NCI-H128 (cell line): ENCODE results near the gene DBN1.

Experiments
- DNase-seq: peaks from one replicate; lab custom pipeline; 2025; ENCODE audit not compliant: unreplicated experiment; lab: John Stamatoyannopoulos, UW

The DBN1 gene

DNA sequence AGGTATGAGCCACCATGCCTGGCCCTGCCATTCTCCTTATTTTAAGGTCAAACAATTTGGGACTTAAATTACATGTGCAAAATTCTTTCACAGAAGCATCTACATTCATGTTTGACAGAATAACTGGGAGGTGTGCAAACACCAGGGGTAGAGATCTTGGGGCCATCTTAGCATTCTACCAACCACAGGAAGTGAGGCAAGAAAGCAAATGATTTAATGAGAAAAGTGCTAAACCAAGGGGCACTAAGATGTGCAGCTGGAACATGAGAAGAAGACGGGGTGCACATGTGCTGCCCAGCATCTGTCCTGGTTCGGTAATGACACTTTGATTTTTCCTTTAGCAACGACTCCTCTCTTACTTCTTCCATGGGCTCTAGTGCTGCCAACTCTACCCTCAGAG is 62.9 kb downstream of the DBN1 start:
- DNase-seq, result no peak

DNA sequence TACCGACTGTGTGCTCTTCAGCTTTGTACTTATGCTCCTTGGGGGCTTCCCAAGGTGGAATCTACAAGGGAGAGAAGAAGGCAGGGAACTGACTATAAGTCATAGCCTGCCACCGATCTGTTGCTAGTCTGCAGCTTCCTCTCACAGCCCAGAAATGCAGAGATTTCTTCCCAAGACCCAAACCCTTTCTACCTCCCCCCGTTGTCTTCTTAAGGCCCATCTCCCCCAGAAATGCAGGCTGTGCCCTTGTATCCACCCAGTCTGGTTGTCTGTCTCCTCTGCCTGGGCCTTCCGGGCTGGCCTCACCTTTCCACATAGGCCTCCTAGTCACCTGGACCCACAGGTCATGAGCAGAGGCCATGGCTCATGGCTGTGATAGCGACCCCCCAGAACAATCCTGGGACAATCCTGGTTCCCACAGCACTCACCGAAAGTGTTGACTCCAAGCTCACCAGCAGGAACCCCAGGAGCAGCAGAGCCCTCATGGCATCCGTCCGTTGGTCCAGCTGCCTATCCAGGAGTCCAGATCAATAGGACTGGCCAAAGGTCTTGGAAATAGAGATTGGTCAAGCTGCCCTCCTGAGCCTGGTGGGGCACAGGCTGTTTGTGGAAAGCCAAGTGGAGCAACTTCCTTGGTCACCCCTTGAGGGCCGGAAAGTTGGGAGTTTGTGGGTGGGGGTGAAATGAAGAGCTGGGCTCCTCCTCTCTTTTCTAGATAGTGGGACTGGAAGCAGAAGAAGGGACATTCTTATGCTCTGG is 64.2 kb downstream of the DBN1 start, which contains the start of gene F12:
F12 (minus strand) TSS at position 522 of the 759 bp plus-strand sequence; CDS start at position 485, 37 bp downstream.
- DNase-seq, result no peak
